ENCODE results near the gene DNAJC24. TPM values are rescaled to one million over a fixed set of nuclear protein-coding genes. Genes with fewer than 3 reads are reported as not detected.

The DNAJC24 gene
- total and polyA plus RNA-seq, 2 of the 4 experiments (the other 2 are of a cell fraction) = 8.2 to 8.9 TPM

- no CpG with 5 or more reads among the region's 2 CpGs for WGBS, 2 experiments (ENCODE audit: extremely low coverage in 2 of 2, insufficient read length in 1 of 2)
- ATAC-seq (ENCODE audit: low read depth) = no peak
- intact Hi-C loops (cut with micrococcal nuclease) = loop anchor here (1.0 kb wide), 1 partner anchor 43 kb away; the partner anchor contains the start of genes DCDC1 and DNAJC24
Measured at GRCh38 chr11:31326470-31327148, 43.1 kb upstream of the DNAJC24 start.

More at GRCh38 chr11:31326470-31327148, 43.1 kb upstream of the DNAJC24 start:
- Histone ChIP-seq H4K5ac (ENCODE audit: low read depth, low read length) (no peak overlapping the region), H3K4me1 (ENCODE audit: control insufficient read depth, insufficient read depth, low read length) (no peaks in the 10 kb centered on the region), H3K9ac (ENCODE audit: low read depth, low read length) (no peak overlapping the region), H3K4me3 (ENCODE audit: insufficient read depth, low read depth, low read length) (no peak overlapping the region), H2AFZ (replicated peaks; ENCODE audit: low read length, poor library complexity) (no peak overlapping the region), H4K91ac (ENCODE audit: insufficient read depth, low read depth, low read length) (no peak overlapping the region), H2BK15ac (ENCODE audit: low read depth, low read length) (no peak overlapping the region), H2AK5ac (ENCODE audit: low read depth, low read length) (no peak overlapping the region), H3K9me1 (ENCODE audit: insufficient read depth, low read length) (no peaks in the 10 kb centered on the region), H3K27ac (ENCODE audit: insufficient read depth, low read length) (no peak overlapping the region), H3K79me1 (ENCODE audit: low read depth in 1 of 2, low read length in 2 of 2) (no peaks in the 10 kb centered on the region), H3K27me3 (ENCODE audit: control insufficient read depth, insufficient read depth, low read length) (no peaks in the 10 kb centered on the region), H3K9me3 (ENCODE audit: control insufficient read depth, insufficient read depth, low read length) (no peaks in the 10 kb centered on the region), H2BK20ac (ENCODE audit: low read depth, low read length) (no peak overlapping the region), H3K4ac (ENCODE audit: low read depth, low read length) (no peak overlapping the region), H2BK5ac (ENCODE audit: low read depth, low read length, poor library complexity, severe bottlenecking) (no peak overlapping the region), H3K56ac (ENCODE audit: extremely low read depth, insufficient read depth, low read length) (no peak overlapping the region), H3K4me2 (ENCODE audit: low read depth, low read length) (no peak overlapping the region), H2AK9ac (replicated peaks; ENCODE audit: low read depth, low read length, poor library complexity) (no peak overlapping the region), H3K14ac (replicated peaks; ENCODE audit: low read depth, low read length) (no peak overlapping the region), H3K23ac (ENCODE audit: low read depth, low read length) (no peak overlapping the region), H2BK120ac (ENCODE audit: low read depth, low read length) (no peak overlapping the region), H4K8ac (ENCODE audit: low read depth in 2 of 2, low read length in 2 of 2) (no peak overlapping the region), H3K18ac (ENCODE audit: low read depth, low read length) (no peak overlapping the region), H3K36me3 (ENCODE audit: control insufficient read depth, insufficient read depth, low read length) (no peaks in the 10 kb centered on the region), H4K20me1 (ENCODE audit: insufficient read depth, low read length) (no peaks in the 10 kb centered on the region)
- TF ChIP-seq FOS (IDR thresholded peaks at IDR 0.05; ENCODE audit: low read depth, low read length) (no peak), POLR2A (IDR thresholded peaks at IDR 0.05; ENCODE audit: low read depth, low read length) (no peak), RAD21 (IDR thresholded peaks at IDR 0.05; ENCODE audit: low read length) (no peak), CHD1 (IDR thresholded peaks at IDR 0.05; ENCODE audit: low read depth, low read length) (no peak), RFX5 (IDR thresholded peaks at IDR 0.05; ENCODE audit: low read depth, low read length) (no peak), CEBPB (IDR thresholded peaks at IDR 0.05; ENCODE audit: low read depth, low read length) (no peak), MAZ (IDR thresholded peaks at IDR 0.05; ENCODE audit: borderline replicate concordance, low read depth, low read length) (no peak)
- TF ChIP-seq, protein P1, sequence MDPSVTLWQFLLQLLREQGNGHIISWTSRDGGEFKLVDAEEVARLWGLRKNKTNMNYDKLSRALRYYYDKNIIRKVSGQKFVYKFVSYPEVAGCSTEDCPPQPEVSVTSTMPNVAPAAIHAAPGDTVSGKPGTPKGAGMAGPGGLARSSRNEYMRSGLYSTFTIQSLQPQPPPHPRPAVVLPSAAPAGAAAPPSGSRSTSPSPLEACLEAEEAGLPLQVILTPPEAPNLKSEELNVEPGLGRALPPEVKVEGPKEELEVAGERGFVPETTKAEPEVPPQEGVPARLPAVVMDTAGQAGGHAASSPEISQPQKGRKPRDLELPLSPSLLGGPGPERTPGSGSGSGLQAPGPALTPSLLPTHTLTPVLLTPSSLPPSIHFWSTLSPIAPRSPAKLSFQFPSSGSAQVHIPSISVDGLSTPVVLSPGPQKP (IDR thresholded peaks at IDR 0.05; ENCODE audit: borderline replicate concordance, low read depth, low read length) = no peak
- TF ChIP-seq, protein P2, sequence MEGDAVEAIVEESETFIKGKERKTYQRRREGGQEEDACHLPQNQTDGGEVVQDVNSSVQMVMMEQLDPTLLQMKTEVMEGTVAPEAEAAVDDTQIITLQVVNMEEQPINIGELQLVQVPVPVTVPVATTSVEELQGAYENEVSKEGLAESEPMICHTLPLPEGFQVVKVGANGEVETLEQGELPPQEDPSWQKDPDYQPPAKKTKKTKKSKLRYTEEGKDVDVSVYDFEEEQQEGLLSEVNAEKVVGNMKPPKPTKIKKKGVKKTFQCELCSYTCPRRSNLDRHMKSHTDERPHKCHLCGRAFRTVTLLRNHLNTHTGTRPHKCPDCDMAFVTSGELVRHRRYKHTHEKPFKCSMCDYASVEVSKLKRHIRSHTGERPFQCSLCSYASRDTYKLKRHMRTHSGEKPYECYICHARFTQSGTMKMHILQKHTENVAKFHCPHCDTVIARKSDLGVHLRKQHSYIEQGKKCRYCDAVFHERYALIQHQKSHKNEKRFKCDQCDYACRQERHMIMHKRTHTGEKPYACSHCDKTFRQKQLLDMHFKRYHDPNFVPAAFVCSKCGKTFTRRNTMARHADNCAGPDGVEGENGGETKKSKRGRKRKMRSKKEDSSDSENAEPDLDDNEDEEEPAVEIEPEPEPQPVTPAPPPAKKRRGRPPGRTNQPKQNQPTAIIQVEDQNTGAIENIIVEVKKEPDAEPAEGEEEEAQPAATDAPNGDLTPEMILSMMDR (conservative IDR thresholded peaks at IDR 0.05; ENCODE audit: low read depth, low read length) = no peak
- no peak for DNase-seq
- in situ Hi-C loops (cut with MboI; ENCODE audit: low sequenced_read_pairs) = no loop called here
- POLR2A ChIA-PET (ENCODE audit: unreplicated experiment) = no interaction called here
- CTCF ChIA-PET = no interaction called here
- dilution Hi-C loops (cut with HindIII; ENCODE audit: low sequenced_read_pairs, unreplicated experiment) = no loop called here
- no TSS peak for BruUV-seq (replicated peaks)

Measured in IMR-90 (cell line).